H54 (cell line): ENCODE results near the gene HSPB3.
"Not testable (repeated sequence)": the region's sequence is repeated elsewhere in the genome, so short reads cannot be mapped to it uniquely, and the experiment has no call there.

Experiments
- DNase-seq: peaks from one replicate; pipeline ENCODE4 v3.0.0; 2011; ENCODE audit warnings: low spot score, mixed read lengths; ENCODE audit not compliant: insufficient read length
- FAIRE-seq: peaks from 3 replicates; lab custom pipeline; 2011; peaks lifted over from hg19 to GRCh38; lab: Jason Lieb, UNC
- POLR2A ChIP-seq: IDR thresholded peaks from 2 replicates; pipeline ENCODE4 v1.6.1; 2011; ENCODE audit warnings: low read depth, mild to moderate bottlenecking, low read length

HSPB3 gene

DNA sequence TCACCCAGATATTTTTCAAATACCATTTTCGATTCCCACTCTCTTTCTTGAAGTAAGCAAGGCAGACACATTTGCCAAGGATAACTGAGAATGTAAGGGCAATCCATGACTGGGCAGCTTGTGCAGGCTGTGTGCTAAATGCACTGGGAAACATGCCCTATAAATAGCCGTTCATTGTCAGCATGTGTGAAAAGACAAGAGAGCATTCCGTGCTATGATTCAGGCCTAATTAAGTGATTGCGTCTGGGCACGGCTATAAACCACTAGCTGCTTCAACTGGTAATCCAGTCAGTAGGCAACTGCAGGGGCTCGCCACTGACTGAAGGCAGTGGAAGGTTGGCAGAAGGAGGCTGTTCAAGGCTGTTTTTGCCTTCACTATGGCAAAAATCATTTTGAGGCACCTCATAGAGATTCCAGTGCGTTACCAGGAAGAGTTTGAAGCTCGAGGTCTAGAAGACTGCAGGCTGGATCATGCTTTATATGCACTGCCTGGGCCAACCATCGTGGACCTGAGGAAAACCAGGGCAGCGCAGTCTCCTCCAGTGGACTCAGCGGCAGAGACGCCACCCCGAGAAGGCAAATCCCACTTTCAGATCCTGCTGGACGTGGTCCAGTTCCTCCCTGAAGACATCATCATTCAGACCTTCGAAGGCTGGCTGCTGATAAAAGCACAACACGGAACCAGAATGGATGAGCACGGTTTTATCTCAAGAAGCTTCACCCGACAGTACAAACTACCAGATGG lies at the start of gene HSPB3:
Gene HSPB3 (plus strand): TSS at position 287 of the 745 bp plus-strand sequence. CDS start 91 bp downstream, at position 378.
- no peak for TF ChIP-seq POLR2A
- DNase-seq (no peak), FAIRE-seq (no peak)

- DNase-seq (no peak), FAIRE-seq (no peak)
- no peak for TF ChIP-seq POLR2A
Measured at GRCh38 chr5:54411176-54411575, 44.3 kb upstream of the HSPB3 start.

DNA sequence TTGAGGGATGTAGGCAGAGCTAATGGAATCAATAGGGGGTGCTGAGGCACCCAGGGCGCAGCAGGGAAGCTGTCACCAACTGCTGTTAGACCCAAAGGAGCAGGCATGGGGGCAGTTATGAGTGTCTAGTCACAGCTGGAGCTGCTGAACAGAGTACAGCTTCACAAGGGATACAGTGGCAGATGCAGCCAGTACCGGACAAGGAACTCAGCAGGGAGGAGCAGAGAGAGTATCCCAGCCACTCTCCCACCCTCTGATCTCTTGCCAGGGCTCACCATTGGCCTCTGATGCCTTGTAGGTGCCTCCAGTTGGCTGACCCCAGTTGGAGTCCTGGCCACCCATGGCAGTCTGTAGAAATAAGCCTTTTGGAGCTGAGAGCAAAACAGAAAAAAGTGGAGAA lies 42.6 kb upstream of the HSPB3 start:
- no peak for FAIRE-seq
- no peak for TF ChIP-seq POLR2A

DNA sequence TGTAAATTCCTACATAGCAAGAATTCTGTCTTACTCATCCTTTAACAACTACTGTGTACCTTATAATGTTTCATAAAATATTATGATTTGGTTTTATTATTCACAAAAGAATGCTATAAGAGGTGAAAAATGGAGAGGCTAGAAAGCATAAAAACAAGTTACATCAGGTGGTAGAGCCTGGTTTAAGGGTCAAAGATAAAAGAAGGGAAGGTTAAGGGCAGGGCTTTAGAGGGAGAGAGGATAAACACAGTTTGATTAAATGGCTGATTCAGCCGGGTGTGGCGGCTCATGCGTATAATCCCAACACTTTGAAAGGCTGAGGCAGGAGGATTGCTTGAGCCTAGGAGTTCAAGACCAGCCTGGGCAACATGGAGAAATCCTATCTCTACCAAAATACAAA lies 40.4 kb upstream of the HSPB3 start:
- FAIRE-seq (no peak), DNase-seq (no peak)
- no peak for TF ChIP-seq POLR2A

More for the DNA sequence above, 42.6 kb upstream of the HSPB3 start:
- DNase-seq, result no peak

- FAIRE-seq, result peak; percentile 45
- TF ChIP-seq POLR2A, result no peak
- DNase-seq, result no peak
Measured at GRCh38 chr5:54415896-54416601, 39.5 kb upstream of the HSPB3 start.

GRCh38 chr5:54419573-54420423 lies 35.7 kb upstream of the HSPB3 start:
- DNase-seq (peak; percentile 19), FAIRE-seq (peak; percentile 88)

DNA sequence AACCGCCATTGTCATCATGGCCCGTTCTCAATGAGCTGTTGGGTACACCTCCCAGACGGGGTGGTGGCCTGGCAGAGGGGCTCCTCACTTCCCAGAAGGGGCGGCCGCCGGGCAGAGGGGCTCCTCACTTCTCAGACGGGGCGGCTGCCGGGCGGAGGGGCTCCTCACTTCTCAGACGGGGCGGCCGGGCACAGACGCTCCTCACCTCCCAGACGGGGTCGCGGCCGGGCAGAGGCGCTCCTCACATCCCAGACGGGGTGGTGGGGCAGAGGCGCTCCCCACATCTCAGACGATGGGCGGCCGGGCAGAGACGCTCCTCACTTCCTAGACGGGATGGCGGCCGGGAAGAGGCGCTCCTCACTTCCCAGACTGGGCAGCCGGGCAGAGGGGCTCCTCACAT lies 35.0 kb upstream of the HSPB3 start:
- FAIRE-seq, DNase-seq: not testable (repeated sequence)

- FAIRE-seq (no peak), DNase-seq (no peak)
Measured at GRCh38 chr5:54421976-54422375, 33.5 kb upstream of the HSPB3 start.

GRCh38 chr5:54425258-54425657 lies 30.2 kb upstream of the HSPB3 start:
- no peak for FAIRE-seq
- no peak for DNase-seq
- TF ChIP-seq POLR2A, result no peak

More at GRCh38 chr5:54421976-54422375, 33.5 kb upstream of the HSPB3 start:
- no peak for TF ChIP-seq POLR2A

DNA sequence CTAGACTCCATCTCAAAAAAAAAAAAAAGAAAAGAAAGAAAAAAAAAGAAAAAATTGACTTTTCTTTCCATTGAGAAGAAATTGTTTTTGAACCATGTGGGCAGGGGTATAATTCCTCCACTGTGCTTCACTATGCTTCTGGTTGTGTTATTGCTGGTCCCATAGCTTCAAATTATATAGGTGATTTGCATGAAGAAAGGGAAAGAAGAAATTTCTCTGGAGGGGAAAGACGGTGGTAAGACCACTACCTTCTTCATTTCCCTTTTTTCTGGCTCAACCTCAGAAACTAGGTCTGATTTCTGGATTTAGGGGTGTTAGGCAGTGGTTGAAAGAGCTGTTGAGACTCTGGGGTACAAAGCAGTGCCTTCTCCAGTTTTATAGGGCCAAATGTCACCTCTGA lies 29.3 kb upstream of the HSPB3 start:
- FAIRE-seq (no peak), DNase-seq (no peak)
- no peak for TF ChIP-seq POLR2A

DNA sequence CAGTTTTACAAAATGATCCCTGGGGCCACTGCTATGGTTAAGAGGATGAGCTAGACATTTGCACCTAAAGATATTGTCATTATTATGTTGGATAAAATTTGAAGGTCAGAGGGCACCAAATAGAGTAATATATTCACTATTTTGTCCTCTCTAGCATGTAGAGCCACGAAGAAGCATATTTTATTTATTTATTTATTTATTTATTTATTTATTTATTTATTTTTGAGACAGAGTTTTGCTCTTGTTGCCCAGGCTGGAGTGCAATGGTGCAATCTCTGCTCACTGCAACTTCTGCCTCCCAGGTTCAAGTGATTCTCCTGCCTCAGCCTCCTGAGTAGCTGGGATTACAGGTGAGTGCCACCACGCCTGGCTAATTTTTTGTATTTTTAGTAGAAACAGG lies 20.8 kb upstream of the HSPB3 start:
- DNase-seq, FAIRE-seq: not testable (repeated sequence)

- no peak for TF ChIP-seq POLR2A
- no peak for DNase-seq
- FAIRE-seq, result no peak
Measured at GRCh38 chr5:54438620-54439389, 16.7 kb upstream of the HSPB3 start.

DNA sequence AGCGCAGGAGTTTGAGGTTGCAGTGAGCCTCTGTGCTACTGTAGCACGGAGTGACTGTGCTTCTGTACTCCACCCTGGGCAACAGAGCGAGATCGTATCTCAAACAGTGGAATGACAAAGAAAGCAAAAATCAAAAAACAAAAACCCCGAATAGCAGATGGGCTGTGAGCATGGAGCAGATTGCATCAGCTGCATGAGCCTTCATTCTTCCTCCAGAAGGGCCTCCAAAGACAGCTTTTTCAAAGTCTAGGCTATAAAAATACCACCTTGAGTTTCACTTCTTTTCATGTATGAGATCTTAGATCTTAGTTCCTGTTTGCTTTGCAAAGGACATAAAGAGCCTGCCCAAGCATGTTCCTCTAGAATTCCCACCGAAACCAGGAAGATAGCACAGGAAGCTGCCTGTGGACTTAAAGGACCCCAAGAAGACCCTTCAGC lies 15.0 kb upstream of the HSPB3 start:
- TF ChIP-seq POLR2A, result no peak
- no peak for FAIRE-seq
- no peak for DNase-seq
